ENCODE data around the gene FBN2. TPM values are rescaled to one million over a fixed set of nuclear protein-coding genes. Genes with fewer than 3 reads are reported as not detected.

The FBN2 gene
- total and polyA plus RNA-seq, 7 experiments from 2014 or later = 0.07 to 6.8 (median 0.58) TPM; not detected in 2

DNA sequence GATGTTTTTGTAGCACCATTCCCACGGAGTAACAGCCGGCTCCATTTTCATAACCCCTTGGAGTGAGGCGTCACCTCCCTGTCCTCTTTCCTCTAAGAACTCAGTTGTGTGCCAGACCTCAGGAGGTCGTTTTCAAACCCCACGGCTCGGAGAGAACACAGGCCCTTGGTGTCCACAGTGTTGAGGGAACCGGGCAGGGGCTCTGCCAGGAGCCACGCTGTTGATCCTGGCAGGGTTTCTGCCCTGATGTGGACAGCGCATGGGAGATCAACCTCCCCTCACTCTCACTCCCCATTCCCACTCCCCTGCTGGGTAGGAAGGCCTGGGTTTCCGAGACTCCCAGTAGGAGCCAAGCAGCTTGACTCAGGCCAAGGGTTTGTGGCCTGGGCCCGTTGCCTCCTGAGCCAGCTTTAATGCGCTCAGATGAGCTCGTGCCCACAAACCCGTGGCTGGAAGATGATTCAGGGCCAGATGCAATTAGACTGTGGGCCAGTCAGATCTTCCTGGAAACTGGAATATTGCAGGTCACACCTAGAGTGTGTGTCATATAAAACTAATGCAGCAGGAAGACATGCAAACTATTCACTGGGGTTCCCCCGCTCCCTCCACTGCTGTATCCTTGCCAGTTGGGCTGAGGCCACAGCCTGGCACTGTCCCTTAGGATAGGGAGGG is 321.0 kb downstream of the FBN2 start:
- no peaks in the 10 kb centered on the region for H3K9me3 Mint-ChIP-seq
- no peak overlapping the region for H3K4me3 Mint-ChIP-seq
- Histone ChIP-seq H3K27ac (ENCODE audit: low read depth, low read length) (no peak overlapping the region), H3K4me3 (ENCODE audit: low read length) (no peak overlapping the region), H3K36me3 (ENCODE audit: control insufficient read depth in 2 of 3, insufficient read depth in 3 of 3, low read length in 3 of 3) (no peaks in the 10 kb centered on the region), H3K27me3 (ENCODE audit: control insufficient read depth in 2 of 2, insufficient read depth in 2 of 2, low read length in 2 of 2) (no peaks in the 10 kb centered on the region), H3K4me1 (ENCODE audit: control insufficient read depth in 2 of 2, insufficient read depth in 2 of 2, low read length in 2 of 2) (no peaks in the 10 kb centered on the region), H3K9me3 (ENCODE audit: control insufficient read depth in 2 of 3, low read length in 3 of 3) (no peaks in the 10 kb centered on the region)
- H3K36me3 Mint-ChIP-seq = no peaks in the 10 kb centered on the region
- no peak for ATAC-seq
- peaks cover 0 to 2% (median 0%) of the 10 kb centered on the region in 5 donors for H3K27me3 Mint-ChIP-seq
- CTCF ChIA-PET = no interaction called here
- H3K4me1 Mint-ChIP-seq = peaks cover 0 to 3% (median 0%) of the 10 kb centered on the region in 7 donors
- intact Hi-C loops (cut with micrococcal nuclease) = loop anchor here in 1 of 2 donors (10.0 kb wide), 1 partner anchor 908 kb away; no protein-coding TSS in a partner anchor
- POLR2A ChIA-PET = no interaction called here
- H3K27ac Mint-ChIP-seq = no peak overlapping the region
- no peak for DNase-seq

- ChIA-PET POLR2A (no interaction called here), CTCF (no interaction called here)
- Histone ChIP-seq H3K27ac (ENCODE audit: low read depth, low read length) (no peak overlapping the region), H3K9me3 (ENCODE audit: control insufficient read depth in 2 of 3, low read length in 3 of 3) (no peaks in the 10 kb centered on the region), H3K4me1 (ENCODE audit: control insufficient read depth in 2 of 2, insufficient read depth in 2 of 2, low read length in 2 of 2) (no peaks in the 10 kb centered on the region), H3K4me3 (ENCODE audit: low read length) (no peak overlapping the region), H3K36me3 (ENCODE audit: control insufficient read depth in 2 of 3, insufficient read depth in 3 of 3, low read length in 3 of 3) (no peaks in the 10 kb centered on the region), H3K27me3 (ENCODE audit: control insufficient read depth in 2 of 2, insufficient read depth in 2 of 2, low read length in 2 of 2) (no peaks in the 10 kb centered on the region)
- DNase-seq (no peak), ATAC-seq (no peak)
- Mint-ChIP-seq H3K27ac (no peak overlapping the region), H3K27me3 (peaks cover 0 to 2% (median 0%) of the 10 kb centered on the region in 5 donors), H3K4me1 (peaks cover 0 to 3% (median 0%) of the 10 kb centered on the region in 7 donors), H3K9me3 (no peaks in the 10 kb centered on the region), H3K36me3 (no peaks in the 10 kb centered on the region), H3K4me3 (no peak overlapping the region)
- intact Hi-C loops (cut with micrococcal nuclease) = loop anchor here in 1 of 2 donors (10.0 kb wide), 1 partner anchor 909 kb away; no protein-coding TSS in a partner anchor
These were observed 321.8 kb downstream of the FBN2 start for GRCh38 chr5:128216285-128216684.

- H3K9me3 ChIP-seq (ENCODE audit: control insufficient read depth in 2 of 3, low read length in 3 of 3) = no peaks in the 10 kb centered on the region
- no peaks in the 10 kb centered on the region for H3K27me3 ChIP-seq (ENCODE audit: control insufficient read depth in 2 of 2, insufficient read depth in 2 of 2, low read length in 2 of 2)
- ChIA-PET CTCF (no interaction called here), POLR2A (no interaction called here)
- H3K36me3 ChIP-seq (ENCODE audit: control insufficient read depth in 2 of 3, insufficient read depth in 3 of 3, low read length in 3 of 3) = no peaks in the 10 kb centered on the region
- no peak for ATAC-seq
- H3K4me1 ChIP-seq (ENCODE audit: control insufficient read depth in 2 of 2, insufficient read depth in 2 of 2, low read length in 2 of 2) = no peaks in the 10 kb centered on the region
- Mint-ChIP-seq H3K4me3 (no peak overlapping the region), H3K27me3 (peaks cover 2 to 9% (median 5%) of the 10 kb centered on the region in 5 donors), H3K27ac (no peak overlapping the region), H3K36me3 (no peaks in the 10 kb centered on the region), H3K9me3 (no peaks in the 10 kb centered on the region), H3K4me1 (peaks cover 0 to 3% (median 0%) of the 10 kb centered on the region in 7 donors)
- no peak for DNase-seq
- H3K27ac ChIP-seq (ENCODE audit: low read depth, low read length) = no peak overlapping the region
- H3K4me3 ChIP-seq (ENCODE audit: low read length) = no peak overlapping the region
- intact Hi-C loops (cut with micrococcal nuclease) = loop anchor here (1.0 to 10.0 kb wide), 6 partner anchors 285 to 1638 kb away; no protein-coding TSS in a partner anchor
These were observed 324.2 kb downstream of the FBN2 start for GRCh38 chr5:128213833-128214232.

GRCh38 chr5:128213340-128213739 is 324.7 kb downstream of the FBN2 start:
- Mint-ChIP-seq H3K36me3 (no peaks in the 10 kb centered on the region), H3K27me3 (peaks cover 4 to 12% (median 8%) of the 10 kb centered on the region in 5 donors), H3K27ac (no peak overlapping the region), H3K4me3 (no peak overlapping the region), H3K4me1 (peaks cover 0 to 3% (median 0%) of the 10 kb centered on the region in 7 donors), H3K9me3 (no peaks in the 10 kb centered on the region)
- no peaks in the 10 kb centered on the region for H3K4me1 ChIP-seq (ENCODE audit: control insufficient read depth in 2 of 2, insufficient read depth in 2 of 2, low read length in 2 of 2)
- H3K9me3 ChIP-seq (ENCODE audit: control insufficient read depth in 2 of 3, low read length in 3 of 3) = no peaks in the 10 kb centered on the region
- no peak overlapping the region for H3K4me3 ChIP-seq (ENCODE audit: low read length)
- peak; percentile 54 for ATAC-seq
- no peaks in the 10 kb centered on the region for H3K27me3 ChIP-seq (ENCODE audit: control insufficient read depth in 2 of 2, insufficient read depth in 2 of 2, low read length in 2 of 2)
- ChIA-PET CTCF (interaction anchor here (1.3 kb wide), 1 partner anchor 1561 kb away, joined by 3 read pairs; no protein-coding TSS in a partner anchor), POLR2A (no interaction called here)
- peak in 7 of 9 donors; percentile 8 to 40 (median 24) for DNase-seq
- no peak overlapping the region for H3K27ac ChIP-seq (ENCODE audit: low read depth, low read length)
- intact Hi-C loops (cut with micrococcal nuclease) = loop anchor here (1.0 to 10.0 kb wide), 6 partner anchors 285 to 1639 kb away; no protein-coding TSS in a partner anchor
- H3K36me3 ChIP-seq (ENCODE audit: control insufficient read depth in 2 of 3, insufficient read depth in 3 of 3, low read length in 3 of 3) = no peaks in the 10 kb centered on the region

DNA sequence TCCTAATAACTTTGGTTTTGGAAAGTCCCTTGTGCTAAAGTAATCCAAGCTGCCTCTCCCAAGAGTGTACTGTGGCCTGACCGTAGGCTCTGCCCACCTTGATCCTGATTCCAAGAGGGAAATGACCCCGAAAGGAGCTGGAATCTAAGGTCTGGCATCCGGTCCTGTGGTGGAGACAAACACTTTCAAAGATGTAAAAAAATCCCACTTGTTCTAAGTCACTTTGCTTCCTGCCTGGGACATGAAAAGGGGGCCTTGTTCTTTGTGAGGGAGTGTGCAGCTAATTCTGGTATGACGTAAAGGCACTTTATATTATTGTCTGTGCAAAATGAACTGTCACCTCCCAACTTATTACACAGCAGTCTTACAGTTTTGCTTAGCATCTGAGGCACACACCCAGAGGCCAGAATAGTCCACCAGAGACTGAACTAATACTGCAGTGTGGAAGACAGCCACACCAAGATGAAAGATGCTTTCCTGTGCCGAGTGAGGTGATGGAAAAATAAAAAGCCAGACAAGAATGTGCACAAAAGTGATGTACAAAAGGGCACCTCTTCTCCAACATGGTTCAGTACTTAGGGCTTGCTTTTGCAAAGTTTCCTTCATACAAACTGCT is 325.7 kb downstream of the FBN2 start:
- ChIA-PET CTCF (interaction anchor here (0.6 to 1.3 kb wide), 2 partner anchors 62 to 1562 kb away, joined by 3 read pairs; no protein-coding TSS in a partner anchor), POLR2A (no interaction called here)
- peaks cover 4 to 12% (median 8%) of the 10 kb centered on the region in 5 donors for H3K27me3 Mint-ChIP-seq
- Histone ChIP-seq H3K36me3 (ENCODE audit: control insufficient read depth in 2 of 3, insufficient read depth in 3 of 3, low read length in 3 of 3) (no peaks in the 10 kb centered on the region), H3K4me1 (ENCODE audit: control insufficient read depth in 2 of 2, insufficient read depth in 2 of 2, low read length in 2 of 2) (no peaks in the 10 kb centered on the region), H3K27ac (ENCODE audit: low read depth, low read length) (no peak overlapping the region), H3K9me3 (ENCODE audit: control insufficient read depth in 2 of 3, low read length in 3 of 3) (no peaks in the 10 kb centered on the region), H3K4me3 (ENCODE audit: low read length) (no peak overlapping the region), H3K27me3 (ENCODE audit: control insufficient read depth in 2 of 2, insufficient read depth in 2 of 2, low read length in 2 of 2) (no peaks in the 10 kb centered on the region)
- no peaks in the 10 kb centered on the region for H3K9me3 Mint-ChIP-seq
- H3K4me3 Mint-ChIP-seq = no peak overlapping the region
- ATAC-seq (no peak), DNase-seq (no peak)
- H3K27ac Mint-ChIP-seq = no peak overlapping the region
- intact Hi-C loops (cut with micrococcal nuclease) = loop anchor here (2.0 to 10.0 kb wide), 5 partner anchors 287 to 1640 kb away; no protein-coding TSS in a partner anchor
- H3K4me1 Mint-ChIP-seq = peaks cover 0 to 3% (median 0%) of the 10 kb centered on the region in 7 donors
- no peaks in the 10 kb centered on the region for H3K36me3 Mint-ChIP-seq

DNA sequence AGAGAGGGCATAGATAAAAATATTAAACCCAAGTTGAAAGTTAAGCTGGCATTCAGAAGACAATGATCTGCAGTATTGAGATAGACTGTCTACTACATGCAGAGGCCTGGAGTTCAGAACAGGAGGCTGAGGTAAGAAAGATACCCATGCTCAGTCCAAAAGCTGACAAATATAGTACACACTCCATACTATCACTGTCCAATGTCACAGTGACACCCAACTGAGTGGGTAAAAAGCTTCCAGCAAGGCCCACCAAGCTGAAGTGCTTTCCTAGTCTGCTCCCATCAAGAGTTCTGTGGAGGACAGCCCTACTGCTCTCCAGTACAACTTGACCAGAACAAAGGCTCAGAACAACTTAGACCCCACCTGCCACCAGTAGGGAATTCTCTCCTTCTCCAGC is 329.6 kb downstream of the FBN2 start:
- DNase-seq = no peak
- ChIA-PET CTCF (no interaction called here), POLR2A (no interaction called here)
- H3K4me3 ChIP-seq (ENCODE audit: low read length) = no peak overlapping the region
- H3K9me3 Mint-ChIP-seq = no peaks in the 10 kb centered on the region
- H3K9me3 ChIP-seq (ENCODE audit: control insufficient read depth in 2 of 3, low read length in 3 of 3) = no peaks in the 10 kb centered on the region
- no peak overlapping the region for H3K27ac ChIP-seq (ENCODE audit: low read depth, low read length)
- H3K4me1 ChIP-seq (ENCODE audit: control insufficient read depth in 2 of 2, insufficient read depth in 2 of 2, low read length in 2 of 2) = no peaks in the 10 kb centered on the region
- H3K27ac Mint-ChIP-seq = no peak overlapping the region
- H3K36me3 ChIP-seq (ENCODE audit: control insufficient read depth in 2 of 3, insufficient read depth in 3 of 3, low read length in 3 of 3) = no peaks in the 10 kb centered on the region
- intact Hi-C loops (cut with micrococcal nuclease) = no loop called here
- peaks cover 0 to 2% (median 0%) of the 10 kb centered on the region in 7 donors for H3K4me1 Mint-ChIP-seq
- H3K27me3 Mint-ChIP-seq = peaks cover 4 to 21% (median 12%) of the 10 kb centered on the region in 5 donors
- no peaks in the 10 kb centered on the region for H3K36me3 Mint-ChIP-seq
- ATAC-seq = no peak
- no peaks in the 10 kb centered on the region for H3K27me3 ChIP-seq (ENCODE audit: control insufficient read depth in 2 of 2, insufficient read depth in 2 of 2, low read length in 2 of 2)
- no peak overlapping the region for H3K4me3 Mint-ChIP-seq

Measured in naive thymus-derived CD4-positive, alpha-beta T cell (primary cell).